SW 1271 (cell line): ENCODE data around the gene IL17C.
A peak's percentile ranks its signal among the peaks of the same experiment; 100 is the strongest.
"Not testable (repeated sequence)": the region's sequence is repeated elsewhere in the genome, so short reads cannot be mapped to it uniquely, and the experiment has no call there.

Experiments used
- DNase-seq, 2 experiments: peaks; one replicate each; lab custom pipeline; 2025; lab: John Stamatoyannopoulos, UW

The IL17C gene

DNA sequence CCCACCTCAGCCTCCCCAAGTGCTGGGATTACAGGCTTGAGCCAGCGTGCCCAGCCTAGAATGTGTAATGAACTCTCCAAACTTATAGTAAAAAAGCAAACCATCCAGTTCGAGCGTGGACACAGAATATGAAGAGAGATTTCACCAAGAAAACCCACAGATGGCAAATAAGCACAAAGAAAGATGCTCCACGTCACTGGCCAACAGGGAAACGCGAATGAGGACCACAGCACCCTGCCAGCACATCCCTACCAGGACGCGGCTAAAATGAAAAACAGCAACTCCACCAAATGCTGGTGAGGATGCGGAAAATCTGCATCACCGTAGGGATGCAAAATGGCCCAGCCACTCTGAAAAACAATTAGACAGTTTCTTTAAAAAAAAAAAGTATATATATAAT, 23.1 kb downstream of the IL17C start:
- DNase-seq, result no peak

DNA sequence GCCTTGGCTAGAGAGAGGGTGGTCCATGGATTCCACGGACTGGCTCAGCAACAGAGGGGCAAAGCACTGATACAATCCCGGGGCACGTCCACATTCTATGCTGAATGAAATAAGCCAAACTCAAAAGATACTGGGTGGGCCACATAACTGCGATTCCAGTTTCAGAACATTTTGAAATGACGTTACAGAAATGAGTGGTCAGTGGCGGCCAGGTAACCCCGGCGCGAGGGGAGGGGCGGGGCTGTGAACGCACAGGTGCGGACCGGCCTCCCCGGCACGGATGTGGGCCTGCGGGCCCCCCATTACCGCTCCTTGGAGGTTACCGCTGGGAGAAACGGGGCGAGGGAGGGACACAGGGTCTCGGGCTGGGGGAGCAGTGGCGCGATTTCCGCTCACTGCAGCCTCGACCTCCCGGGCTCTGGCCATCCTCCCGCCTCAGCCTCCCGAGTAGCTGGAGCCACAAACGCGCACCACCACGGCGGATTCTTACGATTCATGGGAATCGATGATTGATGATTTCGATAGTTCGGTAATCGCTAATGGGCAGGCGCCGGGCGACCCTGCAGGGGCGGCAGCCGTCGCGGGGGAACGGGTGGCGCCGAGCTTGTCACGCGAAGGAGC, 24.0 kb downstream of the IL17C start:
- no peak for DNase-seq

DNA sequence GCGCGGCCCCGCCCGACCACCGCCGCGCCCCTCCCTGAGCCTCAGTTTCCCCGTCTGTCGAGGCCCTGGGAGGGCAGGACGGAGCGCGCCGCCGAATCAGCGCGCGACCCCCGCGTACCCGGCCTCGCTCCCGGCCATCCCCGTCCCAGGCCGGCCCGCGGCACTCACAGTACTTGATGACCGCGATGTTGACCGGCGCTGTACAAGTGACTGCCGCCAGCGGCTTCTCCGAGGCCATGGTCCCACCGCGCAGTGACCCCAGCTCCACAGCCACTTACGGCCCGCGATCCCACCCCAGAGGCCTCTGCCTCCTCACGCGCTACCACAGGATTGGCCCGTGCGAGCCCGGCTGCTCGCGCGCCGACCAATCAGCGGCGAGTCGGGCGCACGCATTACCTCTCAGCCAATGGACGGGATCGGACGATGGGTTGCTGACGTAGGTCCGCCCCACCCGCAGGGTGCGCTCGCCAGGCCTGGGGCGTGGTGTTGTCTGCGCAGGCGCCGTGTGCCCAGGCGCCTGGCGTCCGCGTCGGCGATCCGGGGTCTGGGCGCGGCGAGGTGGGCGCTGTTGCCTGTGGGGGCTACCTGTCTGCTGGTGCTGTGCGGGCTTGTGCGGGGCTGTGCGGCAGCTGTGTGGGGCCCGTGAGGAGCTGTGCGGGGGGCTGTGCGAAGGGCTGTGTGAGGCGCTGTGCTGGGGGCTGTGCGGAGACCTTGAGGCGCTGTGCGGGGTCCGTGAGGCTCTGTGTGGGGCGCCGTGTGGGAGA, 24.7 kb downstream of the IL17C start, which contains the start of gene MVD:
Gene MVD, minus strand, starts transcription at position 249 of the 764 bp plus-strand sequence. Its CDS starts 11 bp downstream, at position 238.
- DNase-seq, result peak; percentile 94

DNA sequence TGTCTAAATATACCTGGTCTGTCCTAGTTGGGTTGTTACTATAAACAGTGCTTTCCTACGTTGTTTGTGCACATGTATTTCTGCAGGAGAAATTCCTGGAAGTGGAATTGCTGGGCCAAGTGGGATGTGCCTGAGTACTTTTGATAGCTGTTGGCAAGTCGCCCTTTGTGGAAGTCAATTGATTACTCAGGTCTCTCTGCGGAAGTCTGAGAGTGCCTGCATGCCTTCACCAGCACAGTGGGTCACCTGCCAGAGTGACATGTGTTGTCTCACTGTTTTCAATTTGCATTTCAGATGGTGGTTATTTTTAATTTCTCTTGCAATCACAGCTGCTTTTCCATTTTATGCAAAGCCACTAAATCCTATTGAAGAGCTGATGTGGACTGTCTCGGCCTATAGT, 26.8 kb downstream of the IL17C start:
- DNase-seq, result no peak

- DNase-seq, result no peak
Measured at GRCh38 chr16:88665570-88665969, 27.2 kb downstream of the IL17C start.

DNA sequence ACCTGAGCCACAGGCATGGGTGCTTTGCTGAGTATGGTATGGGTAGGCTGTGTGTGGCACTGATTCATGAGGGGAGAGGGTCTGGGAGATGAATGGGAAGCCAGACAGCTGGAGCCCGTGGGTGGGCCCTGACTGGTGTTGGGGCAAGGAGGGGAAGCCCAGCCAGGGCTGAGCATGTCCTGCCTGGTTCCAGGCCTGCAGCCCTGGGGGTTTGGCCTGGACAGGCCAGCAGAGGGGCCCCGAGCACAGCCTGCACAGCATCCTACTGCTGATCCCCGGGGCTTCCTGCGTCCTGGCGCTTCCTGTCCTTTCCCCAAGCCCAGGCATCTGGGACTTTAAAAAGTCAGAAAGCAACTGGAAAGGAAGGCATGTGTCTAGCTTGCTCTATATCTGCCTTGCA, 29.1 kb downstream of the IL17C start:
- DNase-seq, result no peak

DNA sequence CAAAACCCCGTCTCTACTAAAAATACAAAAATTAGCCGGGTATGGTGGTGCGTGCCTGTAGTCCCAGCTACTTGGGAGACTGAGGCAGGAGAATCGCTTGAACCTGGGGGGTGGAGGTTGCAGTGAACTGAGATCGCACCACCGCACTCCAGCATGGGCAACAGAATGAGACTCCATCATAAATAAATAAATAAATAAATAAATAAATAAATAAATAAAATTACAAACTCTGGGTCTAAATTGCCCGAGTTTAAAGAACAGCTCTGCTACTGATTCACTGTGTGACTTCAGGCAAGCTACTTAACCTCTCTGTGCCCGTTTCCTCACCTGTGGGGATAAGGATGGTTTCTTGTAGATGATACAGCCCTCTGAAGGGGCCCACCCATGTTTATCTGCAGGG, 31.1 kb downstream of the IL17C start:
- DNase-seq, result not testable (repeated sequence)

GRCh38 chr16:88669980-88670379, 31.6 kb downstream of the IL17C start:
- no peak for DNase-seq

- DNase-seq, result no peak
Measured at GRCh38 chr16:88671806-88672205, 33.4 kb downstream of the IL17C start.

GRCh38 chr16:88672776-88673175, 34.4 kb downstream of the IL17C start:
- DNase-seq, result no peak

- no peak for DNase-seq
Measured at GRCh38 chr16:88673716-88674379, 35.5 kb downstream of the IL17C start.

GRCh38 chr16:88676502-88677242, 38.3 kb downstream of the IL17C start:
- DNase-seq, result no peak

DNA sequence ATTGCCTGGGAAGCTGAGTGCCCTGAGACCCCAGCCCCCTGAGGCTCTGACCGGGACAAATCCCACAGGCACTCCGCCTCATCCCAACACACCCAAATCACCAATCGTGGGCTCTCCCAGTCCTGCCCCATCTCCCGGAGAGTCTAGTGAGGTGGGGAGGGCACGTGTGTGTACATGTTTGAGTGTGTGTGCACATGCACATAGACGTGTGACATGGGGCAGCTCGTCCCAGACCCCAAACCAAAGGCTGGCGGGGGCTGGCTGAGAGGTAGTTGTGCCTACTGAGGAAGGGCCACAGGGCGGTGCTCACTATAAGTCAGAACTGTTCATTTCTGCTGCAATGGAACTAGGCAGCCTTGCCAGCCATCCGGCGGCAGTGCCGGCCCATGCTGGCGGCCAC, 39.3 kb downstream of the IL17C start:
- no peak for DNase-seq

DNA sequence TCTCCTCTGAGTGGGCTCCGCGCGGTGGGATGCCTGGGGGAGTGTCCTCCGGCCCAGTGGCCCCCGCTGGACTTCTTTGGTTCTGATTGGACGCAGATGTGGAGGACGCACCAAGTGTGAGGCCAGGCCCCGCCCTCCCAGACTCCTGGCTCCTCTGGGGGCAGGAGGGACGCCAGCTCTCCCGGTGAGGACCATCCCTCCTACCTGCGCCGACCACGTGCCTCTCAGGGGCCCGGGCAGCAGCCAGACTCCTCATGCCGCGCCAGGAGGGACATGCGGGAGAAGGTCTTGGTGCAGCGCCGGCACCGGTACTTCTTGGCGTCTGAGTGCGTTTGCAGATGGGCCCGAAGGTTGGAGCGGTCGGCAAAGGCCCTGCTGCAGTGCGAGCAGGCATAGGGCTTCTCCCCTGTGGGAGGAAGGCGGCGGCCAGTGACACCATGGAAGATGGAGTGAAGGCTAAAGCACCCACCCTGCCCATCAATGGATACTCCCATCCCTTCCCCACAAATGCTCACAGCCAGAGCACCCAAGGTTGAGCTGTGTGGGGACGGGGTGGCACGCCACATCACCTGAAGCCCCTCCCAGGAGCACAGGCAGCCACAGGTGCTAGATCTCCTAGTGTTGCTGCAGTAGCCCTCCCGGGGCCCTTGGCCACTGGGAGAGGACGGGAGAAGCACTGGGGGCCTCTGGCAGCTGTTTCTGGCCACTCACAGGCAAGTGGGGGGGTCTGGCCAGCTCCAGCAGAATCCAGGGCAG, 40.0 kb downstream of the IL17C start:
- no peak for DNase-seq

GRCh38 chr16:88680554-88681083, 42.2 kb downstream of the IL17C start:
- no peak for DNase-seq

DNA sequence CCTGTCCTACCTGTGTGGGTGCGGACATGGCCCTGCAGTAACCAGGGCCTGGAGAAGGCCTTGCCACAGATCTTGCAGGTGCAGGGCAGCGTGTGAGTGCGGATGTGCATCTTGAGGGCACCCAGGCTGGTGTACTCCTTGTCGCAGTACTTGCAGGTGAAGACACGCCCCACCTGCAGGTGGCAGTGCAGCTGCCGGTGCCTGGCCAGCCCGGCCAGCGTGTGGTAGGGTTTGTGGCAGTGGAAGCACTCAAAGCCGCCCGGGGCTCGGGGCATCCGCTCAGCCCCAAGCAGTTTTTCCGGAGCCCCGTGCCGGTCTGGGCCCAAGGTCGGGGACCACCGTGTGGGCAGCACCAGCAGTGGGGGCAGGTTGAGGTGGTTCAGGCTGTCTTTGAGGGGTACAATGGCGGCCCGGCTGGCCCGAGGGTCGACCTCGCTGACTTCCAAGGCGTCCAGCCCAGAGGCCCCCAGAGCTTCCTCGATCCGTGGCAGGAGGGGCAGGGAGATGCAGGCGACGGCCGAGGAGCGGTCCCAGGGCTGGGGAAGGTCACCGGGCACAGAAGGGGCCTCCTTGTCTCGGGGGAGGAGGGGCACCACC, 42.8 kb downstream of the IL17C start:
- no peak for DNase-seq

GRCh38 chr16:88681709-88682451, 43.5 kb downstream of the IL17C start:
- DNase-seq, result no peak

GRCh38 chr16:88684569-88685155, 46.3 kb downstream of the IL17C start:
- no peak for DNase-seq

- DNase-seq, result no peak
Measured at GRCh38 chr16:88685156-88686061, 47.0 kb downstream of the IL17C start.
